Inflammatory macrophage treated with lipopolysaccharide for 4 hours (primary cell): ENCODE results near the gene TOPBP1.

Experiments
- DNase-seq: peaks from one replicate; pipeline ENCODE4 v3.0.0-alpha.2; 2020

Gene TOPBP1

DNA sequence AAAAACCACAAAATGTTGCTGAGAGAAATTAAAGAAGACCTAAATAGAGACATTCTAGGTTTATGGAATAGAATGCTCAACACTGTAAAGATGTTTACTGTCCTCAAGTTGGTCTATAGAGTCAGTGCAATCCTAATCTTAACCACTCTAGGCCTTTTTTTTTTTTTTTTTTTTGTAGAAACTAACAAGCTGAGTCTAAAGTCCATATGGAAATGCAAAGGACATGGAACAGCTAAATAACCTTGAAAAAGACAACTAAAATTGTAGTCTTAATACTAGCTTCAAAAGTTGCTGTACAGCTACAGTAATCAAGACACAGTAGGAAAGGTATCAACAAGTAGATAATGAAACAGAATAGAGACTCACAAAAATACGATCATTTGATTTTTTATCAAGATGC lies 55.4 kb downstream of the TOPBP1 start:
- DNase-seq: no peak

DNA sequence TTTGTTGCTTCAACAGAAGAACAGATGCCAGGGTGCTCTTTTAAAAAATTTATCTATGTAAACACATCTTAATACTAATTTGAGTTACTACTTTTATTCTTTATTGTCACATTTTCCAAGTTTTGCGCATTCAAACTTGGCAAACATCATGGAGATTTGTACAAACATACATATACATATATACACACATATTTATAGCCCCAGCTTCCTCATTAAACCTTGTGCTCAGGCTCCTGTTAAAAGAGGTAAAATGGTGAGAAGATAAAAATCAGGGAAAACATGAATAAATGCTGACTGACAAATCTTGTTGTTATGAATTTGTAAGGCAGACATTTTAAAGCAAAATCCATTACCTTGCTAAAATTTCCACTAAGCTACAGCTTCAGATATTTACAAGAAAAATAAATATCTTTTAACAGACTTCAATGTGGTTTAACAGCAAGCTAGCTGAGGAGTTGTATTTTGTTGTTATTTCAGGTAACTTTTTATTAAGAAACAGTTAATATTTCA lies 61.1 kb downstream of the TOPBP1 start:
- DNase-seq: no peak

DNA sequence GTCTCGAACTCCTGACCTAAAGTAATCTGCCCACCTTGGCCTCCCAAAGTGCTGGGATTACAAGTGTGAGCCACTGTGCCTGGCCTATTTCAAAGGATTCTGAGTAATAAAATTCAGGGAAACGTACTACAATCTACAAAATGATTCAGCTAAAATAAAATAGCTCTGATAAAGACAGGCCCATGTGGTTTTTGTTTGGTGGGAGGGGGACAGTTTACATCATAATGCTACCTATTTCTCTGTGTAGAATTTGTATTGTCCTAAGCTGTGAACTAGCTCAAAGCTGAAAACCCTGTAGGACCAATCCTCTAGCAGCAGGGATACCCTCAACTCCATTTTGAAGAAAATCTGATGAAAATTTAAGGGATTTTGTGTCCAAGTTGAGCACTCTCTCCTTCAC lies 62.5 kb downstream of the TOPBP1 start:
- DNase-seq: no peak

DNA sequence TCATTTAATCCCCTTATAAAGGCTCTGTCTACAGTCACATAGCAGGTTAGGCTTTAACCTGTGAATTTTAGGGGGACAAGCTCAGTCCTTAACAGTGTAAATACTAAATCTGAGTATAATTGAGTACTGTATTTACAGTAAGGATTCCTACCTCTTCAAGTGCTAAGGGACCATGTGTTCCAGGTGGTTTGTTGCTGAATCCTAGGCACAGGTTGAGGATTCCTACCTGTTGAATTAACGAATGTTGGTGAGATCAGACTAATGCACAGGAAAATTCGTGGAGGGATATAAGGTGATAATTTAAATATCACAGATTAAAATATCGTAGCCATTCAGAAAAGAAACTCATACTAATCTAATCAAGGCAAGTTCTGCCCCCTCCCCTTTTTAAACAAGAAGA lies 63.3 kb downstream of the TOPBP1 start:
- DNase-seq: no peak

DNA sequence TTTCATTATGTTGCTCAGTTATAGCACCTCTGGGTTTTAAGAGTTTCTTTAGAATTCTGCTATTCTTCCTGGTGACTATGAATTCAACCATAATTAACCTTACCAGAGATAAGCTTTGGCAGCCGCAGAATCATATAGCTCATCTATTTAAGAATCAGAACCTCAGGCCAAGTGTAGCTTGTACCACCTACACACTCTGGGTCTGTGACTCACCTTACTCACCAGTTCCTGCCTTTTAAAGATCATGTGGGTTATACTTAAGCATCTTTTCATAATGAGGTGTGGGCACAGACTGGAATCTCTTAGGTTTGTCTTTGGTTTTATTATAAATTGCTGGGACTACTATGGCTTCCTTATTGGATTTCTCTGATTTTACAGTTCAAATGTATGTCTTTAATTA lies 66.4 kb downstream of the TOPBP1 start:
- DNase-seq: no peak

DNA sequence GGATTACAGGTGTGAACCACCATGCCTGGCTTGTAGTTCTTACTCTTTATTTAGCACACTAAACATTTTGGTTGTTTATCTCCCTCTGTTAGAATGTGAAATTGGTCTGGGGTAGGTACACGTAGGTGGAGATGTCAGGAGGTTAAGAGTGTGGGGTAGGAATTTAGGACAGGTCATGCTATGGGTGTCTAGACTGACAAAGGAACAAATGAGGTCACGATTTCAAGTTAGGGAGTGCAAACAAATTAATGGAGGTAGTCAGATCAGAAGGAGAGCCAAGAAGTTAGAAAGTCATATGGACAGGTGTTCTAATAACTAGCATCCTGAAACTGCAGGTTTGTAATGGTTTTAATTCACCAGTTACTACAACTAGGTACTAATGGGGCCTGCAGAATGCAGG lies 68.5 kb downstream of the TOPBP1 start:
- no peak for DNase-seq

DNA sequence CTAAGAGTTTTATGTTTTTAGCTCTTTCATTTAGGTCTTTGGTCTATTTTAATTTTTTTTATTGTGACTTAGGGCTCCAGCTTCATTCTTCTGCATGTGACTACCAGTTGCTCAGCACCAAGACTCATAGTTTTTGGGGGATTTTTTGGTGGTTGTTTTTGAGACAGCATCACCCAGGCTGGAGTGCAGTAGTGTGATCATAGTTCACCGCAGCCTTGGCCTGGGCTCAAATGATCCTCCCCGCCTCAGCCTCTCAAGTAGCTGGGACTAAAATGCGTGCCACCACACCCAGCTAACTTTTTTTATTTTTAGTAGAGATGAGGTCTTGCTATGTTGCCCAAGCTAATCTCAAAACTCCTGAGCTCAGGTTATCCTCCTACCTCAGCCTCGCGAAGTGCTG lies 68.9 kb downstream of the TOPBP1 start:
- no peak for DNase-seq

DNA sequence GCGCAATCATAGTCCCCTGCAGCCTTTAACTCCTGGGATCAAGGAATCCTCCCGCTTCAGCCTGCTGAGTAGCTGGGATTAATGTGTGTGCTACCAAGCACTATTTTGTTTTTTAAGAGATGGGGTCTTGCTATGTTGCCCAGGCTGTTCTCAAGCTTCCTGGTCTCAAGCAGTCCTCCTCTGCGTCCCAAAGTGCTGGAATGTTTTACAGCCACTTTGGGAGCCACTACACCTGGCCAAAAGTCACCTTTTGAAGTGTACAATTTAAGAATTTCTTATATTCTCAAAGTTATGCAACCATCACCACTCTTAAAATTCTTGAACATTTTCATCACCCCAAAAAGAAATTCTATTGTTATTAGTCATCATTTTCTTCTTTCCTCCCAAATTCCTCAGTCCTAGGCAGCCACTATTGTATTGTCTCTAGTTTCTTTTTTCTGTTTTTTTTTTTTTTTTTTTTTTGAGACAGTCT lies 70.4 kb downstream of the TOPBP1 start:
- DNase-seq: no peak

DNA sequence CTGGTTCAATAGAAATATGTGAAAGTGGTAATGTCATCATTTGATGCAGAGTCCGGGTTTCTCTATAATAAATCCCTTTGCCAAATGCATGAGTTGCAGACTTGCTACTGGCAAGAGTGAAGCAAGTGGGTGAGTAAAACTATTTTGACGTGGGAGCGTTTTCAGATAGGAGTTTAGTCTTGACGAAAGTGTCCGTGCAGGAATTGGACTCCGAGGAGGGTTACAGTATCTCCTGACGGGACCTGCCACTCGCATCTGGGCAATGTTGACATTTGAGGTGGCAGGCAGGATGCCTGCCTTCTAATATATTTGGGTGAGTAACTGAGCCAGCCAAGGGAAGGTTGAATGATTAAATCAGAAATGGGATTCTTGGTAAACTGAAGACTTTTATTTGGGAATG lies 72.2 kb downstream of the TOPBP1 start:
- no peak for DNase-seq

DNA sequence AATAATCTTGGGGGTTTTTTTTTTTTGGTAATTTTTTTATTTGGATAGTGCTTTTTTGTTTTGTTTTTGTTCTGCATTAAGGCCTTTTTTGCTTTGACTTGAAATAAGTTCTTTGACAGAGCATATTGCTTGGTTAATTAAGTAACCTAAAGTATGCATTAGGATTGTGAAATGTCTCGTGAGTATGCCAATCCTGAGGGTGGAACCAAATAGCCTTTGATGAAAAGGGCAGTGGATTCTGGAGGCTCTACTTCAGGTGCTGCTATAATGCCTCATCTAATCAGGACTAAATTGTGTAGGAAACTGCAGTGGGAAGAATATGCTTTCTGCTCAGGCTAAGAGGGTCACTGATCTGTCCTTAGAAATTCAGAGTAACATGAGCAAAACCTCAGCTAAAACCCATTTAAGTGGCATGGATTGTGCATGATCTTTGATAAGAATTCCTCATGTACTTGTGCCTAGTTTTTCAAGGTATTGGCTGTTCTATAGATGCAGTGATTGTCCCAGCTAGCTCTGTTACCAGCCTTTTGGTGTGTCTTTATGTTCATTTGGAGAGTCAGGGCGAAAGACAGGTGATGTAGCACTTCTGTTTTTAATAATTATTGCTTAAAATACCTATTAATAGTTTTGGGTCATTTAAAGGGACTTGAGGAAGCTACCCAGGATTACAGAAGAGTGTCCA lies 72.8 kb downstream of the TOPBP1 start:
- DNase-seq: no peak

DNA sequence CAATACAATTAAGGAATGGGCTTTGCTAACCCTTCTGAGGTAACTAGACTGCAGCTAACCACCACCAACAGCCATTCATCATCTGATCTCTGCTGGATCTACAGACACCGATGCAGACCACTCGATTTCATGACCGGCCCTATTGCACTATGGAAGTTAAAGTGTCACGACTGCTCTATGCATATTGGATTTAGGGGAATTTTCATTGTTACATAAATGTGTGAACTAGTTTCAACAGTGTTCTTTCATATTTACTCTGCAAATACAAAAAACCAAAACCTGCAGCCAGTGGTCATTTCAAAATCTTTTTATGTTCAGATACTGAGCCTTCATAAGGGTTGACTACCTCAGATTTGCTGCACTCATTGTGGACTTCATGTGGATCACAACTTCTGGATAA lies 73.7 kb downstream of the TOPBP1 start:
- DNase-seq: no peak

DNA sequence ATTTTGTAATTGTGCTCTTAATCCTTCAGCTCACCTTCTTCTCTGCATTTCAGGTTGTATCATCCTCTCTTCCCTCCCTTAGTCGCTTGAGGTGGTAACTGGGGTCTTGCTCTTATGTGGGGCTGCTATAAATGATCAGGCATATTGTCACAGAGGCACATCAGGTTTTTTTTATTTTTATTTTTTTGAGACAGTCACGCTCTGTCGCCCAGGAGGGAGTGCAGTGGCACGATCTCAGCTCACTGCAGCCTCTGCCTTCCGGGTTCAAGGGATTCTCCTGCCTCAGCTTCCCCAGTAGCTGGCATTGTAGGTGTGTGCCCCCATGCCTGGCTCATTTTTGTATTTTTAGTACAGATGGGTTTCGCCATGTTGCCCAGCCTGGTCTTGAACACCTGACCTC lies 78.3 kb downstream of the TOPBP1 start:
- no peak for DNase-seq

DNA sequence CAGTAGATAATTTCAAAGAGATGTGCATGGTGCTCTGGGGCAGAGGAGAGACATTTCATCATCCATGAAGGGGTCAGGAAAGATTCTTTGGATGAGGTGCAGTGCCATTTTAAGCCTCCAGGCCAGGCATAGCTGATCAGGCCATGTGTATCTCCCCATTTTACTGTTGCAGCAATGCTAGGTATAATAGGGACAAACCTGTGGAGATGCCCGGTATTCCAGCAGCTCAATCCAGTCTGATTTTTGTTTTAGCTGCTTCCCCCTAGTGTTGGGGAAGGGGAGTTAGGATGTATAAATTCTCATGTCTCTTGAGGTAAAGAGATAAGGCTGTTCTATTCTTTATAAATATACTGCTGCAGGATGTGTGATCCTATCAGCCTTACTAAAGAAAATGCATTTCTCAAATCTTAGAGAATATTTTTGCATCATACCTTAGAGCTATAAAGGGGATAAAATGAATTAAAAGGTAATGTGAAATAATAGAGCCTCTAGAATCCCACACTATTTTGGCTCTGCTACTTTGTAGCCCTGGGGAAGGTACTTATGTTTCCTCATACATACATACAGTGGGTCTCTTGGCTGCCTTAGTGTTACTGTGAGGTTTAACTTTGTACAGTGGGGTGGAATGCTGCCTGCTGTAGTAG lies 83.1 kb downstream of the TOPBP1 start:
- DNase-seq: no peak

DNA sequence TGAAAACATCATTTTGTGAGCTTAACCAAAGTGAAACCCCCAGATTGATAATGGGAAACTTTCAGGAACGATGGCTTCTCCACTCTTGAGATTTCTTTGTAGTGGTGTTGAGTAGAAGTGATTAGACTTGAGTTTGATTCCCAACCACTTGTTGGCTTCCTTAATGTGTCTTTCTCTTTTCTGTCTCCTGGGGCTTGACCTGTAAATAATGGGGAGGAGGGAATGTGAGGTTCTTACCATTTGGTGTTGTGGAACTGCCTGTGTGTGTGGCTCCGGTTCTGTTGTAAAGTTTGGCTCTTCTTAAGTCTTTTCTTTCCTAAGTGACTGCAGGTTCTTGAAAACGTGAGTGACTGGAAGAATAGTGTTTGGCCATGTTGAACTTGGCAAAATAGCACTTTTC lies 85.6 kb downstream of the TOPBP1 start:
- peak; percentile 18 for DNase-seq

DNA sequence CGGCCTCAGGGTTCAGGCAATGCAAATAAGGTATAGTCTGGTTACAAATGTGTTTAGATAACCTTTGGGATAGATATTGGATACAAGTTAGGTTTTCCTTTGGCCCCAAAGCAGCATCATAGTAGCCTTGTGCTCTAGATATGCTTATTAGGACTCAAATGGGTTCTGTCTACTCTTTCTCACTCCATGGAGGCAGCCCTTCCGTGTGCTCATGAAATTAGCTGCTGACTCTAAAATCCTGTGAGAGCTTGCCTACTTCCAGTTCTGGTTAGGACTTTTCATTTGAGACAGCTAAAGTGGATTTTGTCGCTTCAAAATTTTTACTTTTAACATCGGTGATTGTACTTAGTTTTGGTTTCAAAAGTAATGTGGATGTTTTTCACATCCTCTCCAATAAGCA lies 86.7 kb downstream of the TOPBP1 start:
- DNase-seq: peak; percentile 42

DNA sequence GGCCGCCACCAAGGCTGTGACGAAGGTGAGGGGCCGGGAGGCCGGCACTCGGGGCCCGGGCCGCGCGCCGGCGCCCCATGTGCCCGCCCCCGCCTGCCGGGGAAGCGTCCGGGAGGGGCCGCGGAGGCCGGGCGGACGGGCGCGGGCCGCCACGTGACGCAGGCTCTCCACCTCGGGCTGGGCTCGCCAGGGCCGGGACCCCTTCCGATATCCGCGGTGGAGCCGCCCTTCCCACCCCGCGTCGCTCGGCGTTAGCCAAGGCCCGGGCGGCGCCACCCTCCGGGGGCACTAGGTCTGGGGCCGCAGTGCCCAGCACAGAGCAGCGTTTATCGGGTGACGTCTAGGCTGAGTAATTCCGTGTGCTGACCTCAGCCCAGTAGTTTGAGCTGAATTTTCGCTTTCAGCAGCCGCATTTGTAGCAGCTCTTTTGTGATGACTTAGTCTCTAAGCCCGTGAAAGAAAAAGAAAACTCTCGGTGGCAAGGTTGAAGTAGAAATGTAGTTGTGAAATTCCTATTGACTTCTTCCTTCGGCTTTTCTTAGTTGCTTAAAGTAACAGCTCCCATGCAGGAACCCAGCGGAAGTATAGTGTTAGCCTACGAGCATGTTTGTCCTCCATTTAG lies 87.4 kb downstream of the TOPBP1 start:
- peak; percentile 95 for DNase-seq

DNA sequence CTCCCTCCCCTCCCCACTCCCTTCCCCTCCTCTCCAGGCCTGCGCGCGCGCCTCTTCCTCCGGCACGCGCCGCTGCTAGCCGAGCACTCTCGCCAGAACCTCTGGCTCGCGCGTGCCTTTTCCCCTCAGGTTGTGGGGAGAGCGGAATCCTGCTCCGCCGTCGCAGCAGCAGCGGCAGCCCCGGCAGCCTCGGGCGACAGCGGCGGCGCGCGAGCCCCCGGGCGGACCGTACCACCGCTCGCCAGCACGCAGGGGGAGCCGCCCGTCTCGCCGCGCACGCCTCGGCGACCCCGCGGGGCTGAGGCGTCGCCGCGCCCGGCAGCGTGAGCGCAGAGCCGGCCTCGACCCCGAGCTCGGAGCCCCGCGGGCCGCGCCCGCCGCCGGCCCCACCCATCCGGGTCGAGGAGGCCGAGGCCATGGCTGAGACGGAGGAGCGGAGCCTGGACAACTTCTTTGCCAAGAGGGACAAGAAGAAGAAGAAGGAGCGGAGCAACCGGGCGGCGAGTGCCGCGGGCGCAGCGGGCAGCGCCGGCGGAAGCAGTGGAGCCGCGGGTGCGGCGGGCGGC lies 88.0 kb downstream of the TOPBP1 start, which contains the start of gene CDV3:
Gene CDV3 (plus strand): TSS at position 58 of the 566 bp plus-strand sequence. CDS start 359 bp downstream, at position 417.
- DNase-seq: no peak

DNA sequence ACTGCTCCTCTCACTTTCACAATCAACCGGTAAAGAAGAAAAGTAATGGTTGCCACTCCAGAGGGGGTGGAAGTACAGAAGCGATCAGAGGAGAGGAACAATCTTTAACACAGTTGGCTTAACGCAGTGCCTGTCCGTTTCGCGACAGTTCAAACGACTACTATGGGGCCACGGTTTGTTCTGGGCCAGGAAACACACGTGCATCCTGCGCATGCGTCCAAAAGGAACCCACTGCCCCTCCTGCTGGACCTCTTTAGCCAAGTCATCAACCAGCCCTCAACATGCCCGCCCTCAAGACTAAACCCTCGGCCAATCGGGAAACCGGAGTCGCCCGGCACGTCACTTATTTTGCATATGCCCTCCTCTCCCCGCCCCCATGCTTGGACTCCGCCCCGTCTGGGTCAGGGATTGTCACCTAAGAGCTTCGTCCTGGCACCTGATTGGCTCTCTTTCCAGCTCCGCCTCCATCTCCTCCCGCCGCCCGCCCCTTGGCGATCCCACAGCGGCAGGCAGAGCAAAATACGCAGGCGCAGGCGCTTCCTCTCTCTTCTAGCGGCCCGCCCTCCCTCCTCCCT lies 88.6 kb downstream of the TOPBP1 start:
- peak; percentile 100 for DNase-seq

DNA sequence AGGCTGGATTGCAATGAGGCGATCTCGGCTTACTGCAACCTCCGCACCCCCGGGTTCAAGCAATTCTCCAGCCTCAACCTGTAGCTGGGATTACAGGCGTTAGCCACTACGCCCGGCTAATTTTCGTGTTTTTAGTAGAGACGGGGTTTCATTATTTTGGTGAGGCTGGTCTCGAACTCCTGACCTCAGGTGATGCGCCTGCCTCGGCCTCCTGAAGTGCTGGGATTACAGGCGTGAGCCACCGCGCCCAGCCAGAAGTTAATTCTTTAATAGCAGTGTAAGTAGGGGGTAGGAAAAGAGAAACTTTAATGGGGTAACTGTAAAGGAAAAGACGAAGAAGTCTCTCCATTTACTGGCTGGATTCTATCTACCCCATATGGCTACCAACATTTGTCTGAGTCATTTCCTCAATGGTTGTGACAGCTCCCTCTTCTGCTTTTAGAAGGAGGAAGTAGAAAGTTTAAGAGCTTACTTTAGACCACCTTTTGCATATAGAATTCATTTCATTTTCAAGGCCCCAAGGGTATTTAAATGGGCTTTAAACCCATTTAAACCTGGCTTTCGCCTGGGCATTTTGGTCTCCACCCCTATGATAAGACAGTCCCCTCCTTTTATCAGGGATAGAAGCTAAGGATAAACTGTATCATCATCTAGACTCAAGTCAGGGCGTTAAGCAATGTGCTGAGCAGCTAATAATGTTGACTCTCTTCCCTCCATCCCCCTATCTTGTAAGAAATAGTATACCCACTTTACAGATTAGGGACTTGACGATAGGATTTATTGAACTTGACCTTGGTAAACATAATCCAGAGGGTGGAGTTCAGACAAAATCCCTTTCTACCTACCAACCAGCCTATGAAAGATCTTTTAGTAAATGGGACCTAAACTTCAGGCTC lies 89.3 kb downstream of the TOPBP1 start:
- DNase-seq: peak; percentile 93

DNA sequence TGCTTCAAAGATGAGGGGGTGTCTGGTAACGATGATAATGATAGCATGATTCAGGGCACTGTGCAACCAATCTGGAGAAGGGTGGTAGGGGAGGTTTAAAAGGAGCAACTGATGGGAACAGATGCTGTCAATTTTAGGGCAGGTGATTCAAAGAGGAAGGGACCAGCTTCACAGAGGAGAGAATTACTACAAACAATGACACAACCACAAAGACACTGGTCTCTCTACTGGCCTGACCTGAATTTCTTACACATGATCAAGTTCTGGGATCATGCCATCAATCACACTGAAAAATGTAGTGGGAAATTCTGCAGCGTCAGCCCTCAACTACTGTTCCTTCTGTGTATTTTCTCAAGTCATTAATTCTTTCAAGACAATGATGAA lies 90.8 kb downstream of the TOPBP1 start:
- peak; percentile 28 for DNase-seq

DNA sequence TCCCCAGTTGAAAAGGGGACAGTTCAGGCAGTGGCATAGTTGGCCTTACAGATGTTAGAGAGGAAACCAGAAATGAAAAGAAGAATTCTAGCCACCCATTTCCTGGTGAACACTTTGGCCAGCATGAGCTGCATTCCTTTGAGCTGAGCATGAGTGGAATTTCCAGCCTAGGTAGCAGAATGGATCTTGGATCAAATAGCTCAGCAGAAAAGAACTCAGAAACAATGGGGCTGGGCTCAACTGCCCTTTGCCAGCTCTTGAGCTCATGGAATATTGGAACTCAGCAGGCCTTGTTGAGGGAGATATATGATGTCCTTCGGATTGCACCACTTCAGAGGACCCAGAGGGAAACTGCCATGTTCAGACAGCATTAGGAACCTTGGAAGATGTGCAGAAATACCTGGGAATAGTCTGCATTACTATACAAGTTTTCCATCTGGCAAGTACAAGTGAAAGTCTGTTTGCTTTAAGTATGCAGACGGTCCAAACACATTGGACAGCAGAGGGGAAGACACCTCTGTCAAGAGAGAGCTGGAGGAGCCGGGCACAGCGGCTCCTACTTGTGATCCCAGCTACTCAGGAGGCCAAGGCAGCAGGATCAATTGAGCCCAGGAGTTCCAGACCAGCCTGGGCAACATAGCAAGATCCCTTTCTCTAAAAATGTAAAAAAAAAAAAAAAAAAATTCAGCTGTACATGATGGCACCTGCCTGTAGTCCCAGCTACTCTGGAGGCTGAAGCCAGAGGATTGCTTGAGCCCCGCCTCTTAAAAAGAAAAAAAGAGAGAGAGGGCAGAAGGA lies 91.4 kb downstream of the TOPBP1 start:
- no peak for DNase-seq
